HepG2 (cell line): Measurements from ENCODE around the gene KLHL5. TPM values are rescaled to one million over a fixed set of nuclear protein-coding genes. Genes with fewer than 3 reads are reported as not detected.

ENCODE experiments used
- ATAC-seq: fragments of 200-7000 bp; cut with Tn5 transposase; 3 replicates; pipeline ENCODE4 v1.9.1; 2020; ENCODE audit warnings: mild to moderate bottlenecking, moderate library complexity
- BruUV-seq: library from RNA; stranded (reverse); fragments of 400-500 nt; replicated peaks from 2 replicates; lab custom pipeline; 2021; lab: Mats Ljungman, UMichigan
- CTCF ChIA-PET: fragments of 300-600 bp; formaldehyde crosslinking; extraction: SDS; loops from one replicate; lab custom pipeline; 2021; ENCODE audit warnings: low total read pairs, inconsistent platforms, low intra/inter-chr PET ratio; lab: Yijun Ruan, JAX
- POLR2A ChIA-PET: fragments of 350-600 bp; sonication (Branson Sonifier 250); formaldehyde crosslinking; loops from one replicate; lab custom pipeline; 2020; ENCODE audit warnings: antibody characterized with exemption, inconsistent platforms; lab: Yijun Ruan, JAX
- DNase-seq: peaks from one replicate; pipeline ENCODE4 v3.0.0-alpha.2; 2015; ENCODE audit warnings: low spot score
- FAIRE-seq: peaks from 3 replicates; lab custom pipeline; 2011; peaks lifted over from hg19 to GRCh38; lab: Jason Lieb, UNC
- H2AFZ ChIP-seq: one replicate; pipeline ENCODE4 v1.6.1; 2011; ENCODE audit warnings: low read length, inconsistent platforms
- H3K27ac ChIP-seq: fragments of 300-600 bp; 3 replicates; pipeline ENCODE4 v1.8.0; 2011; ENCODE audit warnings: mixed run types, mild to moderate bottlenecking, mixed read lengths, low read length, inconsistent platforms; ENCODE audit not compliant: insufficient read depth; ENCODE audit errors: extremely low read length
- H3K27me3 ChIP-seq, 2 experiments: fragments of 200-600 bp in 1 of 2; 2 replicates in 1 of 2; 3 replicates in 1 of 2; pipeline versions ENCODE4 v1.6.0 to v1.8.0; 2011; ENCODE audit warnings: low read length in 2 of 2, mild to moderate bottlenecking in 2 of 2, moderate library complexity in 2 of 2, inconsistent platforms in 1 of 2; ENCODE audit not compliant: insufficient read depth in 2 of 2, control insufficient read depth in 1 of 2
- H3K36me3 ChIP-seq, 2 experiments: fragments of 200-600 bp in 1 of 2; replicated peaks in 1 of 2; 2 replicates in 1 of 2; 3 replicates in 1 of 2; pipeline versions ENCODE4 v1.5.1 to v1.8.0; 2011; ENCODE audit warnings: low read length in 2 of 2, inconsistent platforms in 1 of 2; ENCODE audit not compliant: insufficient read depth in 2 of 2, control insufficient read depth in 1 of 2
- H3K4me1 ChIP-seq: 2 replicates; pipeline ENCODE4 v1.5.1; 2012; ENCODE audit warnings: low read length, inconsistent platforms; ENCODE audit not compliant: insufficient read depth
- H3K4me2 ChIP-seq: 2 replicates; pipeline ENCODE4 v1.6.0; 2011; ENCODE audit warnings: low read depth, low read length, inconsistent platforms
- H3K4me3 ChIP-seq, 3 experiments: fragments of 200-600 bp in 1 of 3; sonication (generic), shearing (Covaris generic) in 1 of 3; replicated peaks in 1 of 3; 2 replicates each; pipeline ENCODE4 v1.5.1; 2011 to 2016; ENCODE audit warnings: low read length in 3 of 3, inconsistent platforms in 2 of 3, low read depth in 2 of 3, mild to moderate bottlenecking in 2 of 3, control low read depth in 1 of 3, mixed read lengths in 1 of 3; ENCODE audit not compliant: insufficient read depth in 1 of 3
- H3K79me2 ChIP-seq: one replicate; pipeline ENCODE4 v1.6.1; 2011; ENCODE audit warnings: low read length, inconsistent platforms; ENCODE audit not compliant: insufficient read depth
- H3K9ac ChIP-seq: 2 replicates; pipeline ENCODE4 v1.6.0; 2011; ENCODE audit warnings: mild to moderate bottlenecking, low read depth, low read length, inconsistent platforms; ENCODE audit not compliant: insufficient read depth
- H3K9me3 ChIP-seq: 2 replicates; pipeline ENCODE4 v1.5.1; 2012; ENCODE audit warnings: mild to moderate bottlenecking, low read length
- H4K20me1 ChIP-seq: 2 replicates; pipeline ENCODE4 v1.6.0; 2011; ENCODE audit warnings: inconsistent platforms, mild to moderate bottlenecking, low read length, moderate library complexity; ENCODE audit not compliant: insufficient read depth
- CEBPB ChIP-seq: IDR thresholded peaks from 2 replicates; pipeline ENCODE4 v1.6.1; 2011; ENCODE audit warnings: low read depth, low read length, improper control_type of control experiment, borderline replicate concordance
- ISL2 ChIP-seq: sonication (generic); formaldehyde crosslinking; IDR thresholded peaks from 2 replicates; pipeline ENCODE4 v1.5.0; 2020; ENCODE audit warnings: missing genetic modification reagents
- ZNF580 ChIP-seq: IDR thresholded peaks from 2 replicates; pipeline ENCODE4 v1.6.1; 2016; ENCODE audit warnings: low read depth, borderline replicate concordance
- ZNF75D ChIP-seq: sonication (generic); formaldehyde crosslinking; IDR thresholded peaks from 2 replicates; pipeline ENCODE4 v1.8.1; 2023; ENCODE audit warnings: missing genetic modification reagents, mild to moderate bottlenecking, borderline replicate concordance
- ZNF766 ChIP-seq: sonication (generic); formaldehyde crosslinking; IDR thresholded peaks from 2 replicates; pipeline ENCODE4 v1.5.0; 2020; ENCODE audit warnings: missing genetic modification reagents, borderline replicate concordance
- WGBS: methylation state at CpG from one replicate; pipeline ENCODE4 v1.1.6; 2017; ENCODE audit warnings: low lambda C conversion rate; 5-methylcytosine and 5-hydroxymethylcytosine counted together
- in situ Hi-C: cut with HindIII; loops from 2 replicates; pipeline ENCODE4 v1.10.0; 2017; ENCODE audit warnings: low pct_unique_long_range_greater_than_20kb; ENCODE audit not compliant: extremely low pct_ligation_motif_present
- intact Hi-C: fragments of 100-400 bp; cut with micrococcal nuclease; formaldehyde crosslinking; loops from one replicate; pipeline ENCODE4 v1.10.0; 2022; ENCODE audit not compliant: unreplicated experiment
- polyA plus RNA-seq, 8 experiments: library from polyadenylated mRNA; depleted of rRNA in 3 of 8; stranded (reverse) in 7 of 8; unstranded in 1 of 8; fragments of >200 nt; fragmentation: Illumina TruSeq in 4 of 8; extraction: Trizol in 4 of 8; gene quantifications; 2 replicates each; pipeline versions ENCODE4 v1.2.1 to v1.2.3, GENCODE V29; 2011 to 2016; ENCODE audit warnings: low read depth in 4 of 8, missing spikeins in 1 of 8, mixed read lengths in 1 of 8; ENCODE audit not compliant: insufficient read depth in 1 of 8
- total RNA-seq, 5 experiments: library from RNA; depleted of rRNA; stranded (reverse); fragments of >200 nt; fragmentation: Illumina TruSeq; extraction: Trizol; gene quantifications; 2 replicates each; pipeline ENCODE4 v1.2.3, GENCODE V29; 2016; ENCODE audit warnings: low read depth in 1 of 5

The KLHL5 gene
- total and polyA plus RNA-seq, 2 of the 13 experiments (the other 11 are each of a cell fraction or from before 2014, with no cell fraction given): 36.2 to 38.7 TPM

- 48% methylated on average over 2 of the region's 2 CpGs for WGBS
- Histone ChIP-seq H3K36me3 (no peaks in the 10 kb centered on the region), H3K27ac (no peak overlapping the region), H3K4me1 (no peaks in the 10 kb centered on the region), H3K79me2 (no peaks in the 10 kb centered on the region), H3K4me2 (no peak overlapping the region), H3K9me3 (no peaks in the 10 kb centered on the region), H3K4me3 (no peak overlapping the region), H3K9ac (no peak overlapping the region), H4K20me1 (no peaks in the 10 kb centered on the region), H2AFZ (no peak overlapping the region), H3K27me3 (no peaks in the 10 kb centered on the region)
- CTCF ChIA-PET: no interaction called here
- in situ Hi-C loops: no loop called here
- DNase-seq (no peak), FAIRE-seq (no peak), ATAC-seq (no peak)
- BruUV-seq: no TSS peak
- intact Hi-C loops: no loop called here
- TF ChIP-seq ISL2 (CRISPR knock-in tag) (no peak), CEBPB (peak; percentile 67; the same call in 1 of the 2 replicates), ZNF580 (CRISPR knock-in tag) (no peak), ZNF75D (no peak)
- POLR2A ChIA-PET: interaction anchor here (2.1 kb wide), 1 partner anchor 30 kb away, joined by 5 read pairs; no protein-coding TSS in a partner anchor
Observed at GRCh38 chr4:39014028-39014427, 48.0 kb upstream of the KLHL5 start.

GRCh38 chr4:39020130-39020529 lies 41.9 kb upstream of the KLHL5 start:
- no peak for ATAC-seq
- WGBS: 48% methylated on average over 4 of the region's 4 CpGs
- Histone ChIP-seq H3K27me3 (no peaks in the 10 kb centered on the region), H3K4me2 (no peak overlapping the region), H2AFZ (no peak overlapping the region), H3K4me1 (0 out of 2 replicates have a peak, but pooled peaks cover under 1% of the 10 kb centered on the region), H3K79me2 (no peaks in the 10 kb centered on the region), H3K9ac (no peak overlapping the region), H3K4me3 (no peak overlapping the region), H3K27ac (no peak overlapping the region), H4K20me1 (no peaks in the 10 kb centered on the region), H3K9me3 (no peaks in the 10 kb centered on the region), H3K36me3 (no peaks in the 10 kb centered on the region)
- BruUV-seq: no TSS peak
- CTCF ChIA-PET: no interaction called here
- in situ Hi-C loops: no loop called here
- DNase-seq: no peak
- intact Hi-C loops: no loop called here
- FAIRE-seq: no peak
- TF ChIP-seq ZNF766 (CRISPR knock-in tag): no peak
- POLR2A ChIA-PET: no interaction called here
